Parathyroid adenoma (tissue), 2 donors: ENCODE measurements around the gene TNS3.

Source experiments
- H2AFZ ChIP-seq: fragments of 300-600 bp; sonication (generic); one replicate; pipeline ENCODE4 v1.7.0; 2017; ENCODE audit warnings: antibody characterized with exemption, mild to moderate bottlenecking
- H3K27ac ChIP-seq: fragments of 300-600 bp; sonication (generic); one replicate; pipeline ENCODE4 v1.7.0; 2017
- H3K27me3 ChIP-seq: fragments of 300-600 bp; sonication (generic); one replicate; pipeline ENCODE4 v1.7.0; 2017; ENCODE audit warnings: low read length; ENCODE audit not compliant: control insufficient read depth, insufficient read depth
- H3K36me3 ChIP-seq: fragments of 300-600 bp; sonication (generic); one replicate; pipeline ENCODE4 v1.7.0; 2017; ENCODE audit warnings: low read length; ENCODE audit not compliant: control insufficient read depth, insufficient read depth
- H3K4me1 ChIP-seq: fragments of 300-600 bp; sonication (generic); one replicate; pipeline ENCODE4 v1.7.0; 2017; ENCODE audit warnings: control low read depth
- H3K4me2 ChIP-seq: fragments of 300-600 bp; sonication (generic); one replicate; pipeline ENCODE4 v1.7.0; 2017; ENCODE audit warnings: low read length
- H3K4me3 ChIP-seq: fragments of 300-600 bp; sonication (generic); one replicate; pipeline ENCODE4 v1.7.0; 2017; ENCODE audit warnings: low read depth, low read length
- H3K79me2 ChIP-seq: fragments of 300-600 bp; sonication (generic); one replicate; pipeline ENCODE4 v1.7.0; 2017; ENCODE audit warnings: control low read depth
- H3K9ac ChIP-seq: fragments of 300-600 bp; sonication (generic); one replicate; pipeline ENCODE4 v1.7.0; 2017; ENCODE audit warnings: mild to moderate bottlenecking
- H3K9me3 ChIP-seq: fragments of 300-600 bp; sonication (generic); one replicate; pipeline ENCODE4 v1.7.0; 2017; ENCODE audit warnings: low read length; ENCODE audit not compliant: control insufficient read depth
- CTCF ChIP-seq: fragments of 300-600 bp; sonication (generic); IDR thresholded peaks from one replicate; pipeline ENCODE4 v1.7.0; 2017; ENCODE audit warnings: antibody characterized with exemption, mild to moderate bottlenecking
- donor health status: primary hyperparathyroidism.

The TNS3 gene

GRCh38 chr7:47479821-47480575, 101.9 kb downstream of the TNS3 start:
- Histone ChIP-seq H3K4me3 (no peak overlapping the region), H3K4me1 (peaks cover 80% of the 10 kb centered on the region), H3K27ac (peak overlapping the region; percentile 91), H3K79me2 (peaks cover 17% of the 10 kb centered on the region), H3K4me2 (no peak overlapping the region), H3K36me3 (no peaks in the 10 kb centered on the region), H2AFZ (peak overlapping the region; percentile 45), H3K9ac (no peak overlapping the region), H3K9me3 (no peaks in the 10 kb centered on the region), H3K27me3 (no peaks in the 10 kb centered on the region)
- no peak for TF ChIP-seq CTCF

GRCh38 chr7:47478926-47479711, 102.8 kb downstream of the TNS3 start:
- Histone ChIP-seq H3K9me3 (no peaks in the 10 kb centered on the region), H3K79me2 (peaks cover 12% of the 10 kb centered on the region), H3K27ac (peak overlapping the region; percentile 99), H3K9ac (no peak overlapping the region), H3K4me2 (no peak overlapping the region), H3K27me3 (no peaks in the 10 kb centered on the region), H2AFZ (peak overlapping the region; percentile 40), H3K4me3 (no peak overlapping the region), H3K36me3 (no peaks in the 10 kb centered on the region), H3K4me1 (peaks cover 83% of the 10 kb centered on the region)
- no peak for TF ChIP-seq CTCF

GRCh38 chr7:47478017-47478344, 103.9 kb downstream of the TNS3 start:
- no peak overlapping the region for H3K4me3 ChIP-seq
- TF ChIP-seq CTCF, result no peak
- peak overlapping the region; percentile 10 for H2AFZ ChIP-seq
- H3K27me3 ChIP-seq, result no peaks in the 10 kb centered on the region
- peaks cover 94% of the 10 kb centered on the region for H3K4me1 ChIP-seq
- no peak overlapping the region for H3K9ac ChIP-seq
- peak overlapping the region; percentile 99 for H3K27ac ChIP-seq
- peaks cover 12% of the 10 kb centered on the region for H3K79me2 ChIP-seq
- no peaks in the 10 kb centered on the region for H3K9me3 ChIP-seq
- H3K4me2 ChIP-seq, result peak overlapping the region; percentile 43
- no peaks in the 10 kb centered on the region for H3K36me3 ChIP-seq

- peak overlapping the region; percentile 99 for H3K27ac ChIP-seq
- no peak overlapping the region for H3K4me3 ChIP-seq
- H3K27me3 ChIP-seq, result no peaks in the 10 kb centered on the region
- TF ChIP-seq CTCF, result no peak
- peak overlapping the region; percentile 43 for H3K4me2 ChIP-seq
- H3K9me3 ChIP-seq, result no peaks in the 10 kb centered on the region
- H3K4me1 ChIP-seq, result peaks cover 95% of the 10 kb centered on the region
- H3K79me2 ChIP-seq, result peaks cover 12% of the 10 kb centered on the region
- H2AFZ ChIP-seq, result peak overlapping the region; percentile 10
- no peak overlapping the region for H3K9ac ChIP-seq
- no peaks in the 10 kb centered on the region for H3K36me3 ChIP-seq
Observed at GRCh38 chr7:47477191-47478016, 104.5 kb downstream of the TNS3 start.
